HG03196 (cell line): ENCODE measurements around the gene PRDM2.
A peak's percentile ranks its signal among the peaks of the same experiment; 100 is the strongest.

Source experiments
- ATAC-seq: cut with Tn5 transposase; IDR thresholded peaks from one replicate; pipeline ENCODE4 v1.9.1; 2021; ENCODE audit not compliant: unreplicated experiment

Gene PRDM2

GRCh38 chr1:13732971-13733667 lies 33.1 kb downstream of the PRDM2 start:
- no peak for ATAC-seq

GRCh38 chr1:13733711-13734110 lies 33.7 kb downstream of the PRDM2 start:
- no peak for ATAC-seq

- no peak for ATAC-seq
Measured at GRCh38 chr1:13735168-13735930, 35.4 kb downstream of the PRDM2 start.

- no peak for ATAC-seq
Measured at GRCh38 chr1:13737398-13737797, 37.4 kb downstream of the PRDM2 start.

GRCh38 chr1:13746342-13746741 lies 46.4 kb downstream of the PRDM2 start:
- no peak for ATAC-seq

GRCh38 chr1:13748610-13749505 lies 48.9 kb downstream of the PRDM2 start:
- ATAC-seq = peak; percentile 75

GRCh38 chr1:13749543-13750341 lies 49.8 kb downstream of the PRDM2 start:
- ATAC-seq = peak; percentile 5

GRCh38 chr1:13751458-13751871 lies 51.5 kb downstream of the PRDM2 start:
- ATAC-seq = no peak

GRCh38 chr1:13751985-13752384 lies 52.0 kb downstream of the PRDM2 start:
- no peak for ATAC-seq

- ATAC-seq = no peak
Measured at GRCh38 chr1:13752852-13753251, 52.9 kb downstream of the PRDM2 start.

- peak; percentile 54 for ATAC-seq
Measured at GRCh38 chr1:13753636-13754402, 53.8 kb downstream of the PRDM2 start.

GRCh38 chr1:13754510-13755103 lies 54.6 kb downstream of the PRDM2 start:
- no peak for ATAC-seq

GRCh38 chr1:13756557-13757315 lies 56.7 kb downstream of the PRDM2 start:
- no peak for ATAC-seq

GRCh38 chr1:13757693-13758092 lies 57.7 kb downstream of the PRDM2 start:
- ATAC-seq = no peak

GRCh38 chr1:13759072-13759471 lies 59.1 kb downstream of the PRDM2 start:
- no peak for ATAC-seq

GRCh38 chr1:13760340-13760739 lies 60.4 kb downstream of the PRDM2 start:
- ATAC-seq = no peak

- no peak for ATAC-seq
Measured at GRCh38 chr1:13760921-13761320, 60.9 kb downstream of the PRDM2 start.

GRCh38 chr1:13761883-13762282 lies 61.9 kb downstream of the PRDM2 start:
- ATAC-seq = no peak

GRCh38 chr1:13762642-13763041 lies 62.7 kb downstream of the PRDM2 start:
- ATAC-seq = no peak
